ENCODE data around the gene SEPTIN5. TPM values are rescaled to one million over a fixed set of nuclear protein-coding genes. Genes with fewer than 3 reads are reported as not detected.

Gene SEPTIN5
- total and polyA plus RNA-seq, 9 of the 15 experiments (the other 6 are each of a cell fraction or from before 2014, with no cell fraction given), result 0.03 to 195 (median 119) TPM

GRCh38 chr22:19691007-19691720 is 23.1 kb upstream of the SEPTIN5 start (continued):
- no peak for TF ChIP-seq ZNF518B (CRISPR knock-in tag; IDR thresholded peaks at IDR 0.05)
- TF ChIP-seq MXD1 (CRISPR knock-in tag; IDR thresholded peaks at IDR 0.05; ENCODE audit: borderline replicate concordance, poor library complexity, severe bottlenecking), result no peak
- TF ChIP-seq HNRNPL (IDR thresholded peaks at IDR 0.05; ENCODE audit: low read depth, low read length), result no peak
- TF ChIP-seq, protein P1, sequence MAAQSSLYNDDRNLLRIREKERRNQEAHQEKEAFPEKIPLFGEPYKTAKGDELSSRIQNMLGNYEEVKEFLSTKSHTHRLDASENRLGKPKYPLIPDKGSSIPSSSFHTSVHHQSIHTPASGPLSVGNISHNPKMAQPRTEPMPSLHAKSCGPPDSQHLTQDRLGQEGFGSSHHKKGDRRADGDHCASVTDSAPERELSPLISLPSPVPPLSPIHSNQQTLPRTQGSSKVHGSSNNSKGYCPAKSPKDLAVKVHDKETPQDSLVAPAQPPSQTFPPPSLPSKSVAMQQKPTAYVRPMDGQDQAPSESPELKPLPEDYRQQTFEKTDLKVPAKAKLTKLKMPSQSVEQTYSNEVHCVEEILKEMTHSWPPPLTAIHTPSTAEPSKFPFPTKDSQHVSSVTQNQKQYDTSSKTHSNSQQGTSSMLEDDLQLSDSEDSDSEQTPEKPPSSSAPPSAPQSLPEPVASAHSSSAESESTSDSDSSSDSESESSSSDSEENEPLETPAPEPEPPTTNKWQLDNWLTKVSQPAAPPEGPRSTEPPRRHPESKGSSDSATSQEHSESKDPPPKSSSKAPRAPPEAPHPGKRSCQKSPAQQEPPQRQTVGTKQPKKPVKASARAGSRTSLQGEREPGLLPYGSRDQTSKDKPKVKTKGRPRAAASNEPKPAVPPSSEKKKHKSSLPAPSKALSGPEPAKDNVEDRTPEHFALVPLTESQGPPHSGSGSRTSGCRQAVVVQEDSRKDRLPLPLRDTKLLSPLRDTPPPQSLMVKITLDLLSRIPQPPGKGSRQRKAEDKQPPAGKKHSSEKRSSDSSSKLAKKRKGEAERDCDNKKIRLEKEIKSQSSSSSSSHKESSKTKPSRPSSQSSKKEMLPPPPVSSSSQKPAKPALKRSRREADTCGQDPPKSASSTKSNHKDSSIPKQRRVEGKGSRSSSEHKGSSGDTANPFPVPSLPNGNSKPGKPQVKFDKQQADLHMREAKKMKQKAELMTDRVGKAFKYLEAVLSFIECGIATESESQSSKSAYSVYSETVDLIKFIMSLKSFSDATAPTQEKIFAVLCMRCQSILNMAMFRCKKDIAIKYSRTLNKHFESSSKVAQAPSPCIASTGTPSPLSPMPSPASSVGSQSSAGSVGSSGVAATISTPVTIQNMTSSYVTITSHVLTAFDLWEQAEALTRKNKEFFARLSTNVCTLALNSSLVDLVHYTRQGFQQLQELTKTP (IDR thresholded peaks at IDR 0.05; ENCODE audit: low read depth in 1 of 2, partially characterized antibody in 2 of 2), result peak in 1 of 2 experiments; percentile 36
- TF ChIP-seq TBP (optimal IDR thresholded peaks at IDR 0.05; ENCODE audit: low read depth, low read length), result peak; percentile 51
- TF ChIP-seq HDAC2 (IDR thresholded peaks at IDR 0.05), result no peak
- TF ChIP-seq FOXP4 (CRISPR knock-in tag; IDR thresholded peaks at IDR 0.05; ENCODE audit: borderline replicate concordance), result no peak
- TF ChIP-seq LCOR (CRISPR knock-in tag; IDR thresholded peaks at IDR 0.05), result no peak
- TF ChIP-seq HCFC1 (IDR thresholded peaks at IDR 0.05; ENCODE audit: low read depth, low read length), result no peak
- no peak for TF ChIP-seq EGR1 (conservative IDR thresholded peaks at IDR 0.05)
- no peak for TF ChIP-seq ZNF696 (CRISPR knock-in tag; conservative IDR thresholded peaks at IDR 0.05)
- TF ChIP-seq POLR2B (IDR thresholded peaks at IDR 0.05; ENCODE audit: low read depth, partially characterized antibody), result no peak
- no peak for TF ChIP-seq ZNF408 (CRISPR knock-in tag; IDR thresholded peaks at IDR 0.05; ENCODE audit: low read depth)
- TF ChIP-seq, protein P2, sequence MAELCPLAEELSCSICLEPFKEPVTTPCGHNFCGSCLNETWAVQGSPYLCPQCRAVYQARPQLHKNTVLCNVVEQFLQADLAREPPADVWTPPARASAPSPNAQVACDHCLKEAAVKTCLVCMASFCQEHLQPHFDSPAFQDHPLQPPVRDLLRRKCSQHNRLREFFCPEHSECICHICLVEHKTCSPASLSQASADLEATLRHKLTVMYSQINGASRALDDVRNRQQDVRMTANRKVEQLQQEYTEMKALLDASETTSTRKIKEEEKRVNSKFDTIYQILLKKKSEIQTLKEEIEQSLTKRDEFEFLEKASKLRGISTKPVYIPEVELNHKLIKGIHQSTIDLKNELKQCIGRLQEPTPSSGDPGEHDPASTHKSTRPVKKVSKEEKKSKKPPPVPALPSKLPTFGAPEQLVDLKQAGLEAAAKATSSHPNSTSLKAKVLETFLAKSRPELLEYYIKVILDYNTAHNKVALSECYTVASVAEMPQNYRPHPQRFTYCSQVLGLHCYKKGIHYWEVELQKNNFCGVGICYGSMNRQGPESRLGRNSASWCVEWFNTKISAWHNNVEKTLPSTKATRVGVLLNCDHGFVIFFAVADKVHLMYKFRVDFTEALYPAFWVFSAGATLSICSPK (IDR thresholded peaks at IDR 0.05; ENCODE audit: borderline replicate concordance), result no peak
